ENCODE measurements around the gene TRIM44.

- no peak for TF ChIP-seq POLR2AphosphoS5 (IDR thresholded peaks at IDR 0.05)
- no peak for TF ChIP-seq CTCF (IDR thresholded peaks at IDR 0.05)
Measured at GRCh38 chr11:35619855-35620640, 42.5 kb upstream of the TRIM44 start.
